ENCODE results near the gene SGPP2. TPM values are rescaled to one million over a fixed set of nuclear protein-coding genes. Genes with fewer than 3 reads are reported as not detected.

The SGPP2 gene
- total and polyA plus RNA-seq, 2 donors from 2014 or later, result 8.2 to 89.8 TPM

GRCh38 chr2:222523783-222524544 is 99.6 kb downstream of the SGPP2 start:
- no peak overlapping the region for H3K9ac ChIP-seq (ENCODE audit: low read length in 3 of 3)
- no peak for FAIRE-seq
- intact Hi-C loops (cut with DNase I), result no loop called here
- DNase-seq, result no peak
- no peak overlapping the region for H3K4me3 ChIP-seq (ENCODE audit: low read length in 3 of 3)
- TF ChIP-seq, protein P1, sequence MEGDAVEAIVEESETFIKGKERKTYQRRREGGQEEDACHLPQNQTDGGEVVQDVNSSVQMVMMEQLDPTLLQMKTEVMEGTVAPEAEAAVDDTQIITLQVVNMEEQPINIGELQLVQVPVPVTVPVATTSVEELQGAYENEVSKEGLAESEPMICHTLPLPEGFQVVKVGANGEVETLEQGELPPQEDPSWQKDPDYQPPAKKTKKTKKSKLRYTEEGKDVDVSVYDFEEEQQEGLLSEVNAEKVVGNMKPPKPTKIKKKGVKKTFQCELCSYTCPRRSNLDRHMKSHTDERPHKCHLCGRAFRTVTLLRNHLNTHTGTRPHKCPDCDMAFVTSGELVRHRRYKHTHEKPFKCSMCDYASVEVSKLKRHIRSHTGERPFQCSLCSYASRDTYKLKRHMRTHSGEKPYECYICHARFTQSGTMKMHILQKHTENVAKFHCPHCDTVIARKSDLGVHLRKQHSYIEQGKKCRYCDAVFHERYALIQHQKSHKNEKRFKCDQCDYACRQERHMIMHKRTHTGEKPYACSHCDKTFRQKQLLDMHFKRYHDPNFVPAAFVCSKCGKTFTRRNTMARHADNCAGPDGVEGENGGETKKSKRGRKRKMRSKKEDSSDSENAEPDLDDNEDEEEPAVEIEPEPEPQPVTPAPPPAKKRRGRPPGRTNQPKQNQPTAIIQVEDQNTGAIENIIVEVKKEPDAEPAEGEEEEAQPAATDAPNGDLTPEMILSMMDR (IDR thresholded peaks at IDR 0.05; ENCODE audit: borderline replicate concordance, extremely low read depth, insufficient read depth), result no peak
- H3K4me1 ChIP-seq (ENCODE audit: control insufficient read depth in 2 of 3, insufficient read depth in 2 of 3, low read depth in 1 of 3, low read length in 3 of 3), result no peaks in the 10 kb centered on the region
- H3K9me3 ChIP-seq (ENCODE audit: control insufficient read depth in 2 of 3, insufficient read depth in 1 of 3, low read length in 3 of 3), result no peaks in the 10 kb centered on the region
- no peaks in the 10 kb centered on the region for H3K36me3 ChIP-seq (ENCODE audit: control insufficient read depth in 2 of 3, insufficient read depth in 3 of 3, low read length in 3 of 3)
- H3K27ac ChIP-seq (ENCODE audit: low read depth in 2 of 2, low read length in 2 of 2), result no peak overlapping the region
- H3K27me3 ChIP-seq (ENCODE audit: control insufficient read depth, insufficient read depth, low read length), result no peaks in the 10 kb centered on the region

DNA sequence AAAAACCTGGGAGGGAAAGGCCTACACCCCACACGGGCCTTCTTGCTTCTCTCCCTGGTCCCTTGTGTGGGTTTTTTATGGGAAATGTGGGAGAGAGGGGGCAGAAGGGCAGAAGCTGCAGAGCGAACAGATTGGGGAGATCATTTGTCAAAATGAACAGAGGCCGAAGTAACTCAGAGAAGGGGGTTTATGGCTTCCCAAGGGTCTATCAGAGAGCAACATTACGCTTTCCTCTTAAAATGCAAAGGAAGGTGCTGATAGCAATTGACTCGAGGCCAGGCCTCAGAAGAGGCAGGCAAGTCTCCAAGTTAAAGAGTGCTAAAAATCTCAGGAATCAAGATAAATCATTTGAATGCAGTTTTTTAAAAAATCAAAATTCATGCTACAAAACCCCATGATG is 101.5 kb downstream of the SGPP2 start:
- Histone ChIP-seq H3K4me3 (ENCODE audit: low read length in 3 of 3) (no peak overlapping the region), H3K9me3 (ENCODE audit: control insufficient read depth in 2 of 3, insufficient read depth in 1 of 3, low read length in 3 of 3) (no peaks in the 10 kb centered on the region), H3K27ac (ENCODE audit: low read depth in 2 of 2, low read length in 2 of 2) (no peak overlapping the region), H3K27me3 (ENCODE audit: control insufficient read depth, insufficient read depth, low read length) (no peaks in the 10 kb centered on the region), H3K9ac (ENCODE audit: low read length in 3 of 3) (no peak overlapping the region), H3K4me1 (ENCODE audit: control insufficient read depth in 2 of 3, insufficient read depth in 2 of 3, low read depth in 1 of 3, low read length in 3 of 3) (no peaks in the 10 kb centered on the region), H3K36me3 (ENCODE audit: control insufficient read depth in 2 of 3, insufficient read depth in 3 of 3, low read length in 3 of 3) (no peaks in the 10 kb centered on the region)
- intact Hi-C loops (cut with DNase I), result no loop called here
- FAIRE-seq (no peak), DNase-seq (peak in 3 of 5 donors; percentile 26 to 89 (median 64))
- TF ChIP-seq, protein P1 (IDR thresholded peaks at IDR 0.05; ENCODE audit: borderline replicate concordance, extremely low read depth, insufficient read depth), result no peak

- Histone ChIP-seq H3K27me3 (ENCODE audit: control insufficient read depth, insufficient read depth, low read length) (no peaks in the 10 kb centered on the region), H3K4me1 (ENCODE audit: control insufficient read depth in 2 of 3, insufficient read depth in 2 of 3, low read depth in 1 of 3, low read length in 3 of 3) (no peaks in the 10 kb centered on the region), H3K36me3 (ENCODE audit: control insufficient read depth in 2 of 3, insufficient read depth in 3 of 3, low read length in 3 of 3) (no peaks in the 10 kb centered on the region), H3K9ac (ENCODE audit: low read length in 3 of 3) (no peak overlapping the region), H3K9me3 (ENCODE audit: control insufficient read depth in 2 of 3, insufficient read depth in 1 of 3, low read length in 3 of 3) (no peaks in the 10 kb centered on the region), H3K27ac (ENCODE audit: low read depth in 2 of 2, low read length in 2 of 2) (no peak overlapping the region), H3K4me3 (ENCODE audit: low read length in 3 of 3) (no peak overlapping the region)
- intact Hi-C loops (cut with DNase I), result no loop called here
- DNase-seq, result no peak
- TF ChIP-seq, protein P1 (IDR thresholded peaks at IDR 0.05; ENCODE audit: borderline replicate concordance, extremely low read depth, insufficient read depth), result no peak
- FAIRE-seq, result no peak
These were observed 102.3 kb downstream of the SGPP2 start for GRCh38 chr2:222526480-222527277.
